Neural cell (in vitro differentiated cells): Measurements from ENCODE around the gene POU3F2. TPM values are rescaled to one million over a fixed set of nuclear protein-coding genes. Genes with fewer than 3 reads are reported as not detected.

Experiments used
- H2AFZ ChIP-seq: fragments of 200-600, 300-800 bp; sonication (generic), shearing (Covaris generic); 2 replicates; pipeline ENCODE4 v1.6.0; 2014; ENCODE audit warnings: low read depth, mild to moderate bottlenecking, antibody characterized with exemption, low read length, moderate library complexity
- H3F3A ChIP-seq: fragments of 200-600 bp; shearing (Covaris generic); 2 replicates; pipeline ENCODE4 v1.6.1; 2016; ENCODE audit warnings: mild to moderate bottlenecking, moderate library complexity, mixed read lengths, antibody characterized with exemption, low read length; ENCODE audit not compliant: insufficient read depth, poor library complexity, severe bottlenecking
- H3K27ac ChIP-seq: fragments of 200-600, 300-800 bp; sonication (generic), shearing (Covaris generic); 2 replicates; pipeline ENCODE4 v1.5.1; 2014; ENCODE audit warnings: mild to moderate bottlenecking, low read length, moderate library complexity
- H3K27me3 ChIP-seq: fragments of 300-800, 200-600 bp; sonication (generic), shearing (Covaris generic); 2 replicates; pipeline ENCODE4 v1.6.0; 2014; ENCODE audit warnings: mild to moderate bottlenecking, low read depth, low read length, moderate library complexity; ENCODE audit not compliant: insufficient read depth
- H3K36me3 ChIP-seq: fragments of 300-800, 200-600 bp; sonication (generic), shearing (Covaris generic); 2 replicates; pipeline ENCODE4 v1.5.1; 2014; ENCODE audit warnings: mild to moderate bottlenecking, antibody characterized with exemption, low read length, moderate library complexity; ENCODE audit not compliant: insufficient read depth
- H3K4me2 ChIP-seq: fragments of 300-800, 200-600 bp; sonication (generic), shearing (Covaris generic); 2 replicates; pipeline ENCODE4 v1.6.0; 2014; ENCODE audit warnings: mild to moderate bottlenecking, low read length
- H3K4me3 ChIP-seq: fragments of 300-800, 200-600 bp; sonication (generic), shearing (Covaris generic); 2 replicates; pipeline ENCODE4 v1.5.1; 2014; ENCODE audit warnings: mild to moderate bottlenecking, low read length, moderate library complexity
- H3K79me2 ChIP-seq: fragments of 200-600 bp; shearing (Covaris generic); replicated peaks from 2 replicates; pipeline ENCODE4 v1.6.0; 2014; ENCODE audit warnings: mild to moderate bottlenecking, low read length, moderate library complexity; ENCODE audit not compliant: insufficient read depth
- H3K9ac ChIP-seq: fragments of 300-800, 200-600 bp; sonication (generic), shearing (Covaris generic); 2 replicates; pipeline ENCODE4 v1.6.1; 2016; ENCODE audit warnings: mild to moderate bottlenecking, low read length, mixed read lengths
- H3K9me2 ChIP-seq: fragments of 200-600 bp; shearing (Covaris generic); 2 replicates; pipeline ENCODE4 v1.6.1; 2016; ENCODE audit warnings: mild to moderate bottlenecking, low read length, mixed read lengths; ENCODE audit not compliant: insufficient read depth
- H3K9me3 ChIP-seq: fragments of 200-600, 300-800 bp; sonication (generic), shearing (Covaris generic); 2 replicates; pipeline ENCODE4 v1.6.1; 2016; ENCODE audit warnings: mild to moderate bottlenecking, mixed run types, low read length, moderate library complexity, mixed read lengths
- H4K20me1 ChIP-seq: fragments of 200-600 bp; shearing (Covaris generic); 2 replicates; pipeline ENCODE4 v1.6.1; 2016; ENCODE audit warnings: mild to moderate bottlenecking, mixed run types; ENCODE audit not compliant: insufficient read depth
- EP300 ChIP-seq: fragments of 450-650 bp; conservative IDR thresholded peaks from 2 replicates; pipeline ENCODE4 v1.6.1; 2014; ENCODE audit warnings: antibody characterized with exemption, mild to moderate bottlenecking, moderate library complexity; ENCODE audit not compliant: poor library complexity, severe bottlenecking
- EZH2 ChIP-seq: fragments of 200-600, 300-800 bp; shearing (Covaris generic), sonication (generic); IDR thresholded peaks from 2 replicates; pipeline ENCODE4 v1.6.1; 2014; ENCODE audit warnings: antibody characterized with exemption, low read length, borderline replicate concordance, mild to moderate bottlenecking; ENCODE audit not compliant: insufficient read depth, poor library complexity, severe bottlenecking
- MXI1 ChIP-seq: fragments of 450-650 bp; conservative IDR thresholded peaks from 2 replicates; pipeline ENCODE4 v1.6.1; 2014; ENCODE audit warnings: antibody characterized with exemption, mild to moderate bottlenecking; ENCODE audit not compliant: poor library complexity, severe bottlenecking
- POLR2AphosphoS5 ChIP-seq: IDR thresholded peaks from 2 replicates; pipeline ENCODE4 v1.6.1; 2012
- RAD21 ChIP-seq: fragments of 450-650 bp; conservative IDR thresholded peaks from 2 replicates; pipeline ENCODE4 v1.6.1; 2014; ENCODE audit warnings: antibody characterized with exemption, mild to moderate bottlenecking, moderate library complexity
- REST ChIP-seq: IDR thresholded peaks from 2 replicates; pipeline ENCODE4 v1.6.1; 2012; ENCODE audit warnings: borderline replicate concordance
- SMC3 ChIP-seq: fragments of 450-650 bp; conservative IDR thresholded peaks from 2 replicates; pipeline ENCODE4 v1.6.1; 2014; ENCODE audit warnings: antibody characterized with exemption, mild to moderate bottlenecking, moderate library complexity; ENCODE audit not compliant: poor library complexity
- TAF1 ChIP-seq: IDR thresholded peaks from 2 replicates; pipeline ENCODE4 v1.6.1; 2012; ENCODE audit warnings: low read depth
- polyA plus RNA-seq: library from polyadenylated mRNA; depleted of rRNA; stranded (reverse); fragments of >200 nt; gene quantifications from 2 replicates; pipeline ENCODE4 v1.2.3, GENCODE V29; 2014
- TF ChIP-seq, protein P1 (sequence below): fragments of 450-650 bp; IDR thresholded peaks from 2 replicates; pipeline ENCODE4 v1.5.1; 2014; ENCODE audit warnings: antibody characterized with exemption, mild to moderate bottlenecking, moderate library complexity; ENCODE audit not compliant: poor library complexity, severe bottlenecking

POU3F2 gene
- polyA plus RNA-seq, 1 donor from 2014 or later = 35.3 TPM

DNA sequence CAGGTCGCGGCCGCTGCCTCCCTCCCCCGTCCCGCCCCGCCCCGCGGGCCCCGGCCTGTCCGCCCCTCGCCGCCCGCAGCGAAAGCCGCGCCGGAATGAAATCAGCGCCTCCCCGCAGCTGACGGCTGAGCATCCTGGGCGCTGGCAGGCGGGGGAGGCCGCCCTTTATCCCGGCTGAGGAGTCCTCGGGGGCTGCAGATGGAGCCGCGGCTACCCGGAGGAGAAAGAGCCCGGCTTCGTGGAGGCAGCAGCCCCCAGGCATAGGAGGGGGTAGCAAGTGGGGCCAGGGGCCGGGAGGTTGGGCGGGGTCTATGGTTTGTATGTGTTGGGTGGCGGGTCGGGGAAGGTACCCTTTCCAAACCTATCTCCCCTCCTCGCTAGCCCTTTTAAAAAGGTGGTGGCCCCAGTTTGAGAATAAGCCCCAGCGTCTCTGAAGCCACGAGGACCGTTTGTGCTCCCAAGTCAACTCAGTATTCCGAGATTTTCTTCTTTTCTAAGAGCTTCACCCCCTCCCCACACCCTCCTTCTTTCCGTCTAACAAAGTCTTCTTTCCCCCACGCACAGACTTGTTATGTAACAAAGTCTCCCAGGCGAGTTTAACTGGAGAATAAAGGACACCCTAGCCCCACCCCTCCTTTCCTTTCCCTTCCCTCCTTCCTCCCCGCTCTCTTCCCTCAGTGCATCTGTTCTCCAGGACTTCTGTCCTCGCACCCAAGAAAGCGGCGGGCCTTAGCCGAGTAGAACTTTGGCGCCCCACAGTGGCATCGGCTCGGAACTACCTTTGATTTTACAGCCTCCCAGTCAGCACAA is 11.0 kb downstream of the POU3F2 start:
- H3K4me3 ChIP-seq = peak overlapping the region; percentile 91
- no peaks in the 10 kb centered on the region for H3K9me3 ChIP-seq
- H3K9me2 ChIP-seq = no peaks in the 10 kb centered on the region
- peak overlapping the region; percentile 78 for H3K27ac ChIP-seq
- no peak for TF ChIP-seq EZH2
- peak; percentile 68 for TF ChIP-seq REST
- TF ChIP-seq RAD21 = peak; percentile 99
- no peak for TF ChIP-seq TAF1
- no peak for TF ChIP-seq EP300
- peak; percentile 97 for TF ChIP-seq SMC3
- TF ChIP-seq, protein P1, sequence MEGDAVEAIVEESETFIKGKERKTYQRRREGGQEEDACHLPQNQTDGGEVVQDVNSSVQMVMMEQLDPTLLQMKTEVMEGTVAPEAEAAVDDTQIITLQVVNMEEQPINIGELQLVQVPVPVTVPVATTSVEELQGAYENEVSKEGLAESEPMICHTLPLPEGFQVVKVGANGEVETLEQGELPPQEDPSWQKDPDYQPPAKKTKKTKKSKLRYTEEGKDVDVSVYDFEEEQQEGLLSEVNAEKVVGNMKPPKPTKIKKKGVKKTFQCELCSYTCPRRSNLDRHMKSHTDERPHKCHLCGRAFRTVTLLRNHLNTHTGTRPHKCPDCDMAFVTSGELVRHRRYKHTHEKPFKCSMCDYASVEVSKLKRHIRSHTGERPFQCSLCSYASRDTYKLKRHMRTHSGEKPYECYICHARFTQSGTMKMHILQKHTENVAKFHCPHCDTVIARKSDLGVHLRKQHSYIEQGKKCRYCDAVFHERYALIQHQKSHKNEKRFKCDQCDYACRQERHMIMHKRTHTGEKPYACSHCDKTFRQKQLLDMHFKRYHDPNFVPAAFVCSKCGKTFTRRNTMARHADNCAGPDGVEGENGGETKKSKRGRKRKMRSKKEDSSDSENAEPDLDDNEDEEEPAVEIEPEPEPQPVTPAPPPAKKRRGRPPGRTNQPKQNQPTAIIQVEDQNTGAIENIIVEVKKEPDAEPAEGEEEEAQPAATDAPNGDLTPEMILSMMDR = peak; percentile 97
- peak; percentile 60 for TF ChIP-seq POLR2AphosphoS5
- peak; percentile 38 for TF ChIP-seq MXI1
- H4K20me1 ChIP-seq = no peaks in the 10 kb centered on the region
- no peak overlapping the region for H2AFZ ChIP-seq
- H3K27me3 ChIP-seq = no peaks in the 10 kb centered on the region
- H3F3A ChIP-seq = no peaks in the 10 kb centered on the region
- peak overlapping the region; percentile 53 for H3K4me2 ChIP-seq
- peaks cover 52% of the 10 kb centered on the region for H3K79me2 ChIP-seq
- peak overlapping the region; percentile 95 for H3K9ac ChIP-seq
- H3K36me3 ChIP-seq = no peaks in the 10 kb centered on the region

- no peak overlapping the region for H2AFZ ChIP-seq
- H3K4me3 ChIP-seq = peak overlapping the region; percentile 91
- no peak overlapping the region for H3K9ac ChIP-seq
- H4K20me1 ChIP-seq = no peaks in the 10 kb centered on the region
- no peaks in the 10 kb centered on the region for H3K9me3 ChIP-seq
- TF ChIP-seq REST = no peak
- TF ChIP-seq MXI1 = no peak
- TF ChIP-seq SMC3 = peak; percentile 14
- no peaks in the 10 kb centered on the region for H3K27me3 ChIP-seq
- H3F3A ChIP-seq = no peaks in the 10 kb centered on the region
- no peak overlapping the region for H3K27ac ChIP-seq
- no peaks in the 10 kb centered on the region for H3K36me3 ChIP-seq
- H3K79me2 ChIP-seq = peaks cover 46% of the 10 kb centered on the region
- H3K4me2 ChIP-seq = no peak overlapping the region
- H3K9me2 ChIP-seq = no peaks in the 10 kb centered on the region
Observed at GRCh38 chr6:98846021-98846380, 11.6 kb downstream of the POU3F2 start.
